ENCODE data around the gene FCRLB.
"Not testable (repeated sequence)": the region's sequence is repeated elsewhere in the genome, so short reads cannot be mapped to it uniquely, and the experiment has no call there.

The FCRLB gene, protein sequence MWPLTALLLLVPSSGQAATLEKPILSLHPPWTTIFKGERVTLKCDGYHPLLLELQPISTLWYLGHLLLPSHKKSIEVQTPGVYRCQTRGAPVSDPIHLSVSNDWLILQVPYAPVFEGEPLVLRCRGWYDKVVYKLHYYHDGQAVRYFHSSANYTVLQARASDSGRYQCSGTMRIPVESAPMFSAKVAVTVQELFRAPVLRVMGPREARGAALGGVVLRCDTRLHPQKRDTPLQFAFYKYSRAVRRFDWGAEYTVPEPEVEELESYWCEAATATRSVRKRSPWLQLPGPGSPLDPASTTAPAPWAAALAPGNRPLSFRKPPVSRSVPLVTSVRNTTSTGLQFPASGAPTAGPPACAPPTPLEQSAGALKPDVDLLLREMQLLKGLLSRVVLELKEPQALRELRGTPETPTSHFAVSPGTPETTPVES

GRCh38 chr1:161720956-161721737 is at the start of gene FCRLB:
Gene FCRLB, plus strand, starts transcription at chr1:161721544. Its CDS starts 1,129 bp downstream, at chr1:161722673.
- H3K4me3 ChIP-seq (ENCODE audit: low read length) = no peak within 1 kb of the TSS
- no peak for DNase-seq (ENCODE audit: low read depth)

GRCh38 chr1:161673437-161673836 is 47.9 kb upstream of the FCRLB start:
- DNase-seq (ENCODE audit: low read depth); H3K4me3 ChIP-seq (ENCODE audit: low read length): not testable (repeated sequence)

More at GRCh38 chr1:161720956-161721737, at the start of gene FCRLB:
- TF ChIP-seq, protein P1, sequence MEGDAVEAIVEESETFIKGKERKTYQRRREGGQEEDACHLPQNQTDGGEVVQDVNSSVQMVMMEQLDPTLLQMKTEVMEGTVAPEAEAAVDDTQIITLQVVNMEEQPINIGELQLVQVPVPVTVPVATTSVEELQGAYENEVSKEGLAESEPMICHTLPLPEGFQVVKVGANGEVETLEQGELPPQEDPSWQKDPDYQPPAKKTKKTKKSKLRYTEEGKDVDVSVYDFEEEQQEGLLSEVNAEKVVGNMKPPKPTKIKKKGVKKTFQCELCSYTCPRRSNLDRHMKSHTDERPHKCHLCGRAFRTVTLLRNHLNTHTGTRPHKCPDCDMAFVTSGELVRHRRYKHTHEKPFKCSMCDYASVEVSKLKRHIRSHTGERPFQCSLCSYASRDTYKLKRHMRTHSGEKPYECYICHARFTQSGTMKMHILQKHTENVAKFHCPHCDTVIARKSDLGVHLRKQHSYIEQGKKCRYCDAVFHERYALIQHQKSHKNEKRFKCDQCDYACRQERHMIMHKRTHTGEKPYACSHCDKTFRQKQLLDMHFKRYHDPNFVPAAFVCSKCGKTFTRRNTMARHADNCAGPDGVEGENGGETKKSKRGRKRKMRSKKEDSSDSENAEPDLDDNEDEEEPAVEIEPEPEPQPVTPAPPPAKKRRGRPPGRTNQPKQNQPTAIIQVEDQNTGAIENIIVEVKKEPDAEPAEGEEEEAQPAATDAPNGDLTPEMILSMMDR (conservative IDR thresholded peaks at IDR 0.05; ENCODE audit: low read length) = no peak

- not testable (repeated sequence) for H3K4me3 ChIP-seq (ENCODE audit: low read length); DNase-seq (ENCODE audit: low read depth)
These were observed 46.9 kb upstream of the FCRLB start for GRCh38 chr1:161674447-161674846.

- not testable (repeated sequence) for DNase-seq (ENCODE audit: low read depth); H3K4me3 ChIP-seq (ENCODE audit: low read length)
These were observed 46.4 kb upstream of the FCRLB start for GRCh38 chr1:161674908-161675307.

DNA sequence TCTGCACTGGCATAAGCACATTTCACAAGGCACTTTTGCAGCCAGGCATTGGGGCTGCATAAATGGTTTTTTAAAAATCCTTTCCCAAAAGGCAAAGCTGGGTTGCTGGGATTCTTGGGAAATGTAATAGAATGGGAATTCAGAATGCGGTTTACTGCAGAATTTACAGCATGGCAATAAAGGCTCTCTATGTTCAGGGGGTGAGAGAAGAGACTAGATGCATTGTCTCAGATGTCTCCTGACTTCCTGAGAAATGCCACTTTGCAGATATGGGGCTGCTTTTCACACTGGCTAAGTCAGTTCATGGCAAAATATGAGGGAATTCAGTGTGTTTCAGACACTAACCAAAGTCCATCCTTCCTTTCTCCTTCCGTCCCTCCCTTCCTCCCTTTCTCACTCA is 44.9 kb upstream of the FCRLB start:
- TF ChIP-seq, protein P1 (conservative IDR thresholded peaks at IDR 0.05; ENCODE audit: low read length) = no peak
- H3K4me3 ChIP-seq (ENCODE audit: low read length) = no peak overlapping the region
- no peak for DNase-seq (ENCODE audit: low read depth)

GRCh38 chr1:161676958-161677689 is 44.2 kb upstream of the FCRLB start:
- DNase-seq (ENCODE audit: low read depth) = no peak
- H3K4me3 ChIP-seq (ENCODE audit: low read length) = no peak overlapping the region
- TF ChIP-seq, protein P1 (conservative IDR thresholded peaks at IDR 0.05; ENCODE audit: low read length) = no peak

- TF ChIP-seq, protein P1 (conservative IDR thresholded peaks at IDR 0.05; ENCODE audit: low read length) = no peak
- no peak overlapping the region for H3K4me3 ChIP-seq (ENCODE audit: low read length)
- no peak for DNase-seq (ENCODE audit: low read depth)
These were observed 42.8 kb upstream of the FCRLB start for GRCh38 chr1:161678500-161678899.

GRCh38 chr1:161681879-161682278 is 39.5 kb upstream of the FCRLB start:
- TF ChIP-seq, protein P1 (conservative IDR thresholded peaks at IDR 0.05; ENCODE audit: low read length) = no peak
- no peak for DNase-seq (ENCODE audit: low read depth)

More at GRCh38 chr1:161681879-161682278, 39.5 kb upstream of the FCRLB start:
- no peak overlapping the region for H3K4me3 ChIP-seq (ENCODE audit: low read length)
